GM10266 (cell line): ENCODE results near the gene MAP3K8.

ENCODE experiments used
- DNase-seq: peaks from one replicate; pipeline ENCODE4 v3.0.0; 2012; ENCODE audit errors: extremely low spot score
- CTCF ChIP-seq: IDR thresholded peaks from 2 replicates; pipeline ENCODE4 v1.5.1; 2012; ENCODE audit warnings: mild to moderate bottlenecking, low read depth; ENCODE audit not compliant: control insufficient read depth, insufficient read depth; ENCODE audit errors: missing control alignments

The MAP3K8 gene

GRCh38 chr10:30391266-30391665 is 42.7 kb upstream of the MAP3K8 start:
- no peak for DNase-seq
- TF ChIP-seq CTCF, result no peak

- DNase-seq, result peak; percentile 82
- TF ChIP-seq CTCF, result peak; percentile 91
These were observed 41.4 kb upstream of the MAP3K8 start for GRCh38 chr10:30392564-30392990.

GRCh38 chr10:30396293-30396692 is 37.7 kb upstream of the MAP3K8 start:
- no peak for DNase-seq
- TF ChIP-seq CTCF, result no peak

GRCh38 chr10:30396698-30397097 is 37.3 kb upstream of the MAP3K8 start:
- DNase-seq, result no peak
- no peak for TF ChIP-seq CTCF

GRCh38 chr10:30398193-30398592 is 35.8 kb upstream of the MAP3K8 start:
- TF ChIP-seq CTCF, result no peak
- DNase-seq, result no peak

GRCh38 chr10:30398788-30399187 is 35.2 kb upstream of the MAP3K8 start:
- no peak for TF ChIP-seq CTCF
- DNase-seq, result no peak

GRCh38 chr10:30403494-30403893 is 30.5 kb upstream of the MAP3K8 start:
- no peak for TF ChIP-seq CTCF
- no peak for DNase-seq
